SH-SY5Y (cell line): ENCODE results near the gene PCDH9.

ENCODE experiments used
- GATA2 ChIP-seq: IDR thresholded peaks from 2 replicates; pipeline ENCODE4 v1.6.1; 2011; ENCODE audit warnings: mild to moderate bottlenecking, low read depth, low read length
- GATA3 ChIP-seq: IDR thresholded peaks from 2 replicates; pipeline ENCODE4 v1.6.1; 2011; ENCODE audit warnings: low read depth, mild to moderate bottlenecking, low read length, moderate library complexity

PCDH9 gene

DNA sequence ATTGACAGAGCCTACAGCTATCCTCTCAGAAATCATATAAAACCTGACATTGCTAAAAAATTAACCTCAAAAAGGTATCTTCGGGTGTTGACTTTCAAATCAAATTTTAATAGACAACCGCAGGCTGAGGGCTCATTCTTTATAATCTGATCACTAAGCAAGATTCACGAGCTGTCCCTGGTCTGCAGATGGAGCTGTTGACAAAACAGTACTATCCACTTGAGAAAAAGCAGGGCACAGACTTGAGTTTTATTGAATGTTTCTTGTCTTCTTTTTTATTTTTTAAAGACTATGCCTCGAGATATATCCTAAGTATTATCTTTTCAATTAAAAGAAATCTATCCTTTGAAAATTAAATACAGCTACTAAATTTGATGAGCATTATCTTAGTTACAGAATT, 540.5 kb downstream of the PCDH9 start:
- TF ChIP-seq GATA3 (no peak), GATA2 (0 out of 2 replicates have a peak, but pooled peaks have one; percentile 8)

DNA sequence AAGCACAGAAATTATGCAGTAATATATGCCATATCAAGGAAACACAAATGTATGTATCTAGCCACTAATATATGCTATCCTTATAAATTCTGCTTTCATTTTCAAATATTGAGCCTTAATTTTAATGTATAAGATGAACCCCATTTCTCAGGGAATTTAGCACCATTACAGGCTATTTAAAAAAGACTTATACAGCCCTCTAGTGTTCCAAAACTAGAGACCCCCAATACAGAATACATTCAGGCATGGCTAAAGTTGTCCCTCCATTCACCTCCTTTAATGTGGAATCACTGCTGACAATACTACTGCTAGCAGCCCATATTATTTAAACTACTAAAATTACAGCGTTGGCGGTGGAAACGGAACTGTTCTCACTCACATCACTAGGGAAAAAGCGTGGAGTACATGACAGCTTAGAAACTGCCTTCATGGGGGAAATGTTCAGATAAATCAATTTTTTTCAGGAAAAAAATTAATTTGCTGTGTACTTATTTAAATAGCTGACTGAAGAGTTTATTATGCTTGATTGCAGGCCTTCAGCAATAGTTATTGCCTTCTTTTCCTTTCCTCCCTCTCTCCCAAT, 541.0 kb downstream of the PCDH9 start:
- no peak for TF ChIP-seq GATA3
- TF ChIP-seq GATA2 = no peak

DNA sequence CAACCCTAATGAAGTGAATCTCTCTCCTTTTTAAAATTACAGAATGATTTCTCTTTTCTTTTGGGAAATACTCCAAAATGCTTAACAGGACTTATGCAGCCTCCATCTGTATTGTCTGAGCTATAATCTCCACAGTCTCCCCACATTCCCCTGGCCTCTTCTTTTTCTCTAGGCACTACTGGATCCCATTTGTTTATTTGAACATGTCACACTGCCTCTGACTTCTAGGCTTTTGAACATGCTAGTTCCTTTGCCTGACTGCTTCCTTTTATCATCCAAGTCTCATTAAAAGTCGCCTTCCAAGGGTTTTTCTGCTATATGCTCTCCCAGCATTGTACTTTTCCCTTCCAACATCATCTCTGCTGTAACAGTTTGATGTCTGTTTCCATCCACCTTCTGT, 548.7 kb downstream of the PCDH9 start:
- TF ChIP-seq GATA3 (no peak), GATA2 (no peak)

DNA sequence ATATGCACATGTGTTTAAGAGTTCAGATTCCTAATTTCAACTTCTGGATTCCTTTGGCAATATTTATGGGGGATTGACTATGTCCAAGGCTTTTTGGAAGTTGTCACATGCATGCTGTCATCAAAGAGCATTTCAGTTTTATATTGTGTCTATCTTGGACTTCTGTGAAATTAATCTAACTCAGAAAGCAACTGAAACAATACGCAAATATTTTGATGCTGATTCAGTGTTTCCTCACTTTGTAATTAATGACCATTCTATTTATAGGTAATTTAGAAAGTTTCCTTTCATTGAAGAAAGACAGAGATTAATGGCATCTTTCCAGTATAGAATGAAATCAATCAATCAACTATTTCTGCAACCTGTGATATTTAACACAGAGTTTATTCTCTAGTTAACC, 550.1 kb downstream of the PCDH9 start:
- TF ChIP-seq GATA3 (no peak), GATA2 (no peak)

DNA sequence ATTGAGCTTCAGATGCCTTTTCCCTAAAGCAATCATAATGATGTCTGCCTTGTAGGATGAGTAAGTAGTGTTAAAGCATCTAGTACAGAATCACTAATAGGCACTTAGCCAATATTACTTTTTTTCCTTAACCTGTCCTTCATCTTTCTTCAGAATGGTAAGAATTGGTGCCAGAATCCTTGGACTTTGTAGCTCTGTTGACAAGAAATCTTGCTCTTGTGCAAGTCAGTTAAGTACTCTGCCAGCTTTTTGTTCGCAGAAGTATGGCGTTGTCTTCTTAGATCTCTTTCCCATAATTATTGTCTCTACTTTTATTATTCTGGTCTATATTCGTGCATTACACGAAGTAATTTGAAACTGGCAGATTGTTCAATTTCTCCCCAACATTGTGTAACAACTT, 554.5 kb downstream of the PCDH9 start:
- no peak for TF ChIP-seq GATA2
- TF ChIP-seq GATA3 = no peak

DNA sequence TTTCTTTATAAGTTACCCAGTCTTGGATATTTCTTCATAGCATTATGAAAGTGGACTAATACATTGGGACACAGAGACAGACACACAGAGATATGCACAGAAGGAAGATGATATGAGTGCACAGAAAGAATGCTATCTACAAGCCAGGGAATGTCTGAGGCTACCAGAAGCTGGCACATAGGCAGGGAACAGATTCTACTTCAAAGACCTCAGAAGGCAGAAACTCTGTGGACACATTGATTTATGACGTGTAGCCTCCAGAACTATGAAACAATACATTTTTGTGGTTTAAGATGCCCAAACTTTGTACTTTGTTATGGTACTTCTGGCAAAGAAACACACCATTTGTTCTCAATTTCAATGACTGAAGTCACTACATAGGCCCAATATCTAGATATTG, 556.7 kb downstream of the PCDH9 start:
- TF ChIP-seq GATA3 = no peak
- no peak for TF ChIP-seq GATA2

DNA sequence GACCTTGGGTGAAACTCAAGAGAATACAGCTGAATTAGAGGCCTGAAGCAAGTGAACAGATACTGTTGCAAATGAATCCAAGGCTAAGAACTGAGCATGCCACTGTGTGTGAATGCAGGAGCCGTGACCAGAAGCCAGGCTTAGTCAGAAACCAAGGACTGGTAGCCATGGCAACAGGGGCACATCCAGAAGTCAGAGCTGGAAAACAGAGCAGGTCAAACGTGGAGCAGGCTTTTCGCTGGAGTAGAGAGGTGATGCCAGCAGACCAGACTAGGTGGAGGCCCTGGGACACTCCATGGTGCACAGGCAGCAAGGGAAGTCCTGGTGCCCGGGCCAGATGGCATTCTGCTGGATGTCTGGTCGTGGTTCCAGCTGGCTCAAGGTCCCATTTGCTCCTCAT, 564.1 kb downstream of the PCDH9 start:
- TF ChIP-seq GATA3 = no peak
- TF ChIP-seq GATA2 = no peak

DNA sequence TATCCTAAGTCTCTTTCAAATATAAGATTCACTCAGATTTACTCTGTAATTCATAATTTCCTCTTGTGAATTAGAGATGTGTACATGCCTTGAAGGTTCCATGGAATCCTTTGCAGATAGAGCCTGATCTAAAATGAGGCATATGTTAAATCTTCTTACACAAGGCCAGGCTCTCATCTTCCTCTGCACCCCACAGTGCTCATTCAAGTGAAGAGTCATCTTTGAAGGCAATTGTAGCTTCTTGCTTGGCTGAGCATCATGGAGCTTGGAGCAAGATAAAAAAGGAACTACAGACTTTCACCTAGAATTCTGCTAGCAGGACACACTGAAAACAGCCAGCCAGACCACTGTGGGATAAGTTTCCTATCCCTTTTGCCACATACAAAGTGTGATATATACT, 566.4 kb downstream of the PCDH9 start:
- TF ChIP-seq GATA3 (no peak), GATA2 (no peak)

DNA sequence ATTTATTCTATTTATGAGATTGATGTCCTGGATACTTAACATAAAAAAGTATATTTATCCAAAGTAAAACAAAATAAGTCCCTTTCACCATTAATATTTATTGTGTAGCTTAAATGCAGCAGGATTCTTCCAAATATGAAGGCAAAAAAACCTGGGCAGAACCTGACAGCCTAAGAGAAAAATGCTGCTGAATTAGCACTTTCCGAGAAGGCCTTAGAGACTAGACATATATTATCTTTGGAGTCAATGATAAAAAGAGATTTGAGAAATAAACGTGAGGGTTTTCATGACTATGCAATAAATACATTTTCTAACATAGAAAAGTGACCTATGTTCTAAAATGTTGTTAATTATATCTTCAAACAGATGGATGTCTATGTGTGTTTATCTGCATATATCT, 566.9 kb downstream of the PCDH9 start:
- TF ChIP-seq GATA2 (no peak), GATA3 (no peak)

DNA sequence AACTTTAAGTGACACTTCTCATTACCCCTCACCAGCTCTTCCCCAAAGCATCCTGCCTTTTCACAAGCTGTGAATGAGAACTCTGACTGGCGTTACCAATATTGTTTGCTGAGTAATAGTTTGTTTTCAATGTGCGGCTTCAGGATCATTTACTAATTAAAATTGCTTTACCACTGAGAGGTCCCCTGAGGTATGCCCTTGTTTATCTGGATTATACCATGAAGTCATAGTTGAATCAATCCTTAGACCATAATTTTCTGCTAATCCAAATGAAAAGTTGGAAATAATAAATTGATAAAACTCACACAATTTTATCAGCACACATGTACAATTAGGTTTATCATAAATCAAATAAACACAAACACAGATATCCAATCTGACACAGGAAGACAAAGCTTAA, 568.8 kb downstream of the PCDH9 start:
- TF ChIP-seq GATA3 = no peak
- no peak for TF ChIP-seq GATA2

DNA sequence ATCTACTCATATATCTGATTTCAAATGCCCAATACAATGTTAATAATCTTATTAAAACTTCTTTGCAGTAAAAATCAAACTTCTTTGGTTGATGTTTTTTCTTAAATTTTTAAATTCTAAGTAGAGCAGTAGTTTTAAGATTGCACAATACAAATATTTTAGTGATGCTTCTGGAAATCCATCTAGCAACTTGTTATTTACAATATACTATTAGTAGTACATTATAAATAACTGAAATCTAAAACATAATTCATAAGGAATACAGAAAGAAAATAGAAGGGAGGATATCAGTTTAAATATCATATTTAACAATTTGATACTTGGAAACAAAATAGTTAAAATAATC, 569.7 kb downstream of the PCDH9 start:
- TF ChIP-seq GATA3 (no peak), GATA2 (no peak)

DNA sequence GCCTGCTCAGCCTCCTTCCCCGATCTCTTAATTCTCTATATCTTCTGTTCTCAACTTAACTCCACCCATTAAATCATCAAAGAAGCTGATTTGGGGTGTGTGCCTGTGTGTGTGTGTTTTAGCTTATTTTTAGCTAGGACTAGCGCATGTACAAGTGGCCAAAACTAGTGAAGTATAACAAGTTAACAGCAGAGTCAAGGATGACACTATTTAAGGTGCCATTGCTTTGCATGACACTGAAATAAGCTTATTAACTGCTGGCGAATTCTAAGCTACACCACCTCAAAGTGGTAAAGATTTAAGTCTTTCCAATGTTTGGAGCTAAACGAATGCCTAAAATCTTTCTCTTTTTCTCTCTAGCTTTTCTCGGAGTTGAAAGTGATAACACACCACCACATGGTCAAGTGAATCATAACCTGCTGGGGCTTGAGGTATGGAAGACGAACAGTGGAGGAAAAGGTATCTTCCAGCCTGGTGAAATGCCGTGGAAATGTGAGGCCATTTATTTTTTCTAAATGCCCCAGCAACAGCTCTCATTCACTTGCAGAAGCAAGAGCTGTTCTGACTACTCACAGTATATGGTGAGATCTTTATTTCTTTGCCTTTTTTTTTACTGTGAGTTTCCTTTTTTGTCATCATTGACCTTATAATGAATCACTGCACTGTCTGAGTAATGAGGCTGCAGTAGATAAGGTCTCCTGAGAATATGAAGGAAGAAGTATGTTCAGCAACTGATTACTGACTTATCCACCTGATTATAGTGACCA, 570.3 kb downstream of the PCDH9 start:
- no peak for TF ChIP-seq GATA2
- TF ChIP-seq GATA3 = no peak

DNA sequence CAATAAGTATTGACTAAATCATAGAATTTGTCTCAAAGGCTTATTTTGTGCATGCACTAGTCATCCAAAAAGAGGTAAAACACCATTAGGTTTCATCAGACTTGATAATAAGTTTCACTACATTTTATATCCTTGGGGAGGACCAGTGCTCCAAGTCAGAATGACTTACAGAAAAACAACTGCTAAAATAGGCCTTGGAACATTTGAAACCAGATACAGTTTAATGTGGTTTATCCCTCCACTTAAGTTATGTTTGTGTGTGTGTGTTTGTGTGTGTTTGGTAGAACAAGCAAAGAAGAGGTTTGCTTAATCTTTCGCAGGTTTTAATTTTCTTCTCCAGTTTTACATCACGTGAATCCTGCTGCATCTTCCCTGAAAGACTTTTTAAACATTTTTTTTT, 570.9 kb downstream of the PCDH9 start:
- TF ChIP-seq GATA3 = no peak
- no peak for TF ChIP-seq GATA2

DNA sequence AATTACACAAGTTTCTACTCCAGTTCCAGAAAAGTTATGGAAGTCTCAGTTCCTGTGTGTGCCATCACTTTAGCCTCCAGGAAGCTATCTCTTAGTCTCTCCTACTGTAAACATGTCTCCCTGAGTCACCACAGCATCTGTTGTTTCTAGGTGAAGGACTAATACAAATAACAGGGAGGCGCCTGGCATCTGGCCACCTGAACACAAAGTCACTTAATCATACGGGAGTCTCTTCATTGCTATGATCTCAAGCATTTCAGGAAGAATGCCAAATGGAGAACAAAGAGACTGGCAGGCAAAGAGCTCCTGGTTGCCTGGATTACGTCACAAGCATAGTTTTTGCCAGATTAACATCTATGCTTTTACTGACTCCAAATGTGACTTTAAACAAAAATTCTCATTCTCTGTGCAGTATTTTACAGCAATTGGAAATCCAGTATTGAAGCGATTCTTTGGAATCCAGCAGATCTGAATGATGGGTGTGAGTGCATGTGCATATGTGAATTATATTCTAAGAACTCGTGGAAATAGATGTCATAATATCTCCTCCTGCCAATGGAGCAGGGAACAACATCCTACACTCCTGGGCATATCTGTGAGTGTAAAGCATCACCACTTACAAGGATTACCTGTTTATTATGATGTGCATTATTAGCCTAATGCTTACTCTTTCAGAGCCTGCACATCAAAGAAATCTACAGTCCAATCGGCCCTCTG, 572.8 kb downstream of the PCDH9 start:
- TF ChIP-seq GATA2 (peak; percentile 70), GATA3 (no peak; the same call in 1 of the 2 replicates)
